Pancreas (tissue), 10 donors: ENCODE results near the gene RPP14. TPM values are rescaled to one million over a fixed set of nuclear protein-coding genes. Genes with fewer than 3 reads are reported as not detected.

Source experiments
- ATAC-seq, 4 donors: fragments of 200-7000 bp; cut with Tn5 transposase; one replicate each; pipeline versions ENCODE4 v1.8.0 to v1.9.1; 2020; ENCODE audit warnings: mild to moderate bottlenecking in 4 of 4, moderate library complexity in 4 of 4
- DNase-seq, 6 donors: peaks; one replicate each; pipeline ENCODE4 v3.0.0-alpha.2; 2020
- FAIRE-seq: peaks from 2 replicates; lab custom pipeline; 2012; peaks lifted over from hg19 to GRCh38; lab: Jason Lieb, UNC
- H3K27ac ChIP-seq, 4 donors: fragments of 200-600 bp; sonication (generic); 1 replicate in 3 of 4; 2 replicates in 1 of 4; pipeline versions ENCODE4 v1.5.0 to v1.8.0; 2020
- H3K27me3 ChIP-seq, 4 donors: fragments of 200-600 bp; one replicate each; pipeline ENCODE4 v1.8.0; 2021
- H3K36me3 ChIP-seq, 3 donors: fragments of 200-600 bp; sonication (generic) in 1 of 3; one replicate each; pipeline versions ENCODE4 v1.5.0 to v1.8.0; 2020 to 2021
- H3K4me1 ChIP-seq, 3 donors: fragments of 200-600 bp; one replicate each; pipeline ENCODE4 v1.8.0; 2021
- H3K4me3 ChIP-seq, 4 donors: fragments of 200-600 bp; sonication (generic) in 2 of 4; one replicate each; pipeline versions ENCODE4 v1.5.0 to v1.8.0; 2020 to 2021
- H3K9me3 ChIP-seq, 4 donors: fragments of 200-600 bp; one replicate each; pipeline ENCODE4 v1.8.0; 2021
- WGBS, 2 donors: extraction: QIAGEN DNeasy Blood & Tissue Kit; methylation state at CpG; one replicate each; pipeline ENCODE4 v1.1.7; 2013; 5-methylcytosine and 5-hydroxymethylcytosine counted together
- intact Hi-C, 3 donors: fragments of 100-400 bp; cut with DNase I; formaldehyde crosslinking; loops; one replicate each; pipeline versions ENCODE4 v1.11.1 to v1.14.2; 2022
- polyA plus RNA-seq, 2 donors: library from polyadenylated mRNA; stranded (reverse); fragments of 200-250 nt; gene quantifications; one replicate each; pipeline ENCODE4 v1.2.3, GENCODE V29; 2013
- total RNA-seq, 6 donors: library from RNA; stranded (reverse); fragmentation: NEBNext Ultra II Directional in 4 of 6; extraction: Animal tissue kit (Norgen Biotek cat#: 25700) in 4 of 6; gene quantifications; one replicate each; pipeline versions ENCODE4 v1.2.1 to v1.2.4, GENCODE V29; 2021 to 2023
- TF ChIP-seq, protein P1 (sequence below), 4 donors: fragments of 200-600 bp; sonication (generic) in 3 of 4; IDR thresholded peaks; one replicate each; pipeline versions ENCODE4 v1.5.0 to v1.8.0; 2021; ENCODE audit warnings: antibody characterized with exemption in 4 of 4
- donor health status: healthy with polysubstance abuse.
- donor health status: DM: no; HTN: no; CAD: no; lungs with moderate emphysema.
- donor health status: DM: no; HTN: no; CAD: no.
- donor health status: control.
- donor health status: control.
- donor health status: Bipolar disorder and iron deficiency.
- donor health status: DM: yes; HTN: yes; CAD: no.
- donor health status: DM: no; HTN: no; CAD: no.
- donor health status: DM: no; HTN: no; CAD: no.
- donor health status: DM: yes; HTN: yes; CAD: no.

The RPP14 gene
- total RNA-seq (1 to 10 TPM; 5.0 to 7.7 (median 6.7) TPM), polyA plus RNA-seq (1 to 10 TPM; 5.0 to 8.1 TPM)

DNA sequence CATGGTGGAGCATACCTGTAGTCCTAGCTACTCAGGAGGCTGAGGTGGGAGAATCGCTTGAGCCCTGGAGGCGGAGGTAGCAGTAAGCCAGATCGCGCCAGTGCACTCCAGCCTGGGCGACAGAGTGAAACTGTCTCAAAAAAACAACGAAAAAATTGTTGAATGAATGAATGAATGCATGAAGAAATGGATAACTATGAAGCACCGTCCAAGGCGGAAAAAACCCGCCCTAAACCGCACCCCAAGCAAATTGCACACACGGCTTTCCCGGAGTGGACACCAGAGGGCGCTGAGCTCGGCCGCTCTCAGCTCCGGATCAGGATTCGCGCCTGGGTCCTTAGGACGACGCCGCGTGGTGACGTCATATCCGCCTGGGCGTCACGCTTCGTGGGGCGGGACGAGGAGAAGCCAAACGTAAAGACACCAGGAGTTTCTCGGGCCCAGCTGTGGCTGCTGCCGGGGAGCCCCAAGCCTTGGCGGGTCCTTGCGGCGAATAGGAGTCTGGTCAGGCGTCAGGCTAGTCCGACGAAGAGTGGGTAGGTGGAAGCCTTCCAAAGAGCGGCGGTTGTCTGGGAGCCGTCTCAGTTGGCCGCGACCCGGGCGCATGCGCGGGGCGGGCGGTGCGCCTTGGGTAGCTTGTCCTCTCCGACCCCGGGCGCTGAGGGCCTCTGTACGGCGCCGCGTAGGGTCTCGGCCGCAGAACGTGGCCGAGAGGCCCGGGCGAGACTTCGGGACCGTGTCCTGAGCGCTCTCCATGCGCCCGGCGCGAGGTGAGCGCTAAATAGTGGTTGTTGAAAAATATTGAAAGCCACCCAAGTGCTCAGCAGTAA is at the start of gene RPP14, which contains the start of gene HTD2:
TSS of gene RPP14 (plus strand) at position 364 of the 830 bp plus-strand sequence. CDS start 4,085 bp downstream, outside the sequence.
TSS of gene HTD2 (plus strand) at position 639 of the 830 bp plus-strand sequence. CDS start 11,094 bp downstream, outside the sequence.
- WGBS, 2 donors = 4% methylated on average over 71 of the region's 71 CpGs
- TF ChIP-seq, protein P1, sequence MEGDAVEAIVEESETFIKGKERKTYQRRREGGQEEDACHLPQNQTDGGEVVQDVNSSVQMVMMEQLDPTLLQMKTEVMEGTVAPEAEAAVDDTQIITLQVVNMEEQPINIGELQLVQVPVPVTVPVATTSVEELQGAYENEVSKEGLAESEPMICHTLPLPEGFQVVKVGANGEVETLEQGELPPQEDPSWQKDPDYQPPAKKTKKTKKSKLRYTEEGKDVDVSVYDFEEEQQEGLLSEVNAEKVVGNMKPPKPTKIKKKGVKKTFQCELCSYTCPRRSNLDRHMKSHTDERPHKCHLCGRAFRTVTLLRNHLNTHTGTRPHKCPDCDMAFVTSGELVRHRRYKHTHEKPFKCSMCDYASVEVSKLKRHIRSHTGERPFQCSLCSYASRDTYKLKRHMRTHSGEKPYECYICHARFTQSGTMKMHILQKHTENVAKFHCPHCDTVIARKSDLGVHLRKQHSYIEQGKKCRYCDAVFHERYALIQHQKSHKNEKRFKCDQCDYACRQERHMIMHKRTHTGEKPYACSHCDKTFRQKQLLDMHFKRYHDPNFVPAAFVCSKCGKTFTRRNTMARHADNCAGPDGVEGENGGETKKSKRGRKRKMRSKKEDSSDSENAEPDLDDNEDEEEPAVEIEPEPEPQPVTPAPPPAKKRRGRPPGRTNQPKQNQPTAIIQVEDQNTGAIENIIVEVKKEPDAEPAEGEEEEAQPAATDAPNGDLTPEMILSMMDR (IDR thresholded peaks at IDR 0.05) = peak; percentile 91 to 98 (median 96)
- intact Hi-C loops = no loop called here
- DNase-seq (peak; percentile 96 to 100 (median 98)), ATAC-seq (peak; percentile 94 to 97 (median 95)), FAIRE-seq (peak; percentile 91)
- no peaks in the 10 kb centered on the region for H3K27me3 ChIP-seq
- peak within 1 kb of the TSS; percentile 94 to 99 (median 96) for H3K27ac ChIP-seq
- H3K9me3 ChIP-seq = no peaks in the 10 kb centered on the region
- H3K4me3 ChIP-seq = peak within 1 kb of the TSS; percentile 62 to 87 (median 83)
- H3K36me3 ChIP-seq = peaks cover 0 to 9% (median 0%) of the 10 kb centered on the region in 3 donors
- H3K4me1 ChIP-seq = peaks cover 8 to 16% (median 15%) of the 10 kb centered on the region in 3 donors

DNA sequence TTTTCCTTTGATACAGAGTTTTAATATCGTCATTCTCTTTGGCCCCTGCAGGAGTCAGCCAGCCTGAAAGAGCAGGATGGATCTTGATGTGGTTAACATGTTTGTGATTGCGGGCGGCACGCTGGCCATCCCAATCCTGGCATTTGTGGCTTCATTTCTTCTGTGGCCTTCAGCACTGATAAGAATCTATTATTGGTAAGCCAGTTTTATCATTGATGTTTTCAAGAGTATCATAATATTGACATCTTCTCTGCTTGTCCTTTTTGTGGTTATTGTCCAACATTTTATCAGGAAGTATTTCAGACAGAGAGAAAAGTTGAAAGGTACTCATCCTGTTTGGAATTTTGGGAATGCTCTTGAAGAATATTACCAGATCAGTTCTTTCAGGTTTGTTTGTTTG is 49.5 kb upstream of the RPP14 start:
- intact Hi-C loops = no loop called here
- TF ChIP-seq, protein P1 (IDR thresholded peaks at IDR 0.05) = no peak
- no peak for FAIRE-seq
- H3K36me3 ChIP-seq = no peaks in the 10 kb centered on the region
- H3K4me3 ChIP-seq = no peak overlapping the region
- 91 to 92% methylated on average over 4 of the region's 4 CpGs for WGBS, 2 donors
- no peaks in the 10 kb centered on the region for H3K27me3 ChIP-seq
- no peaks in the 10 kb centered on the region for H3K9me3 ChIP-seq
- no peak for DNase-seq
- no peak overlapping the region for H3K27ac ChIP-seq
- ATAC-seq = no peak
- no peaks in the 10 kb centered on the region for H3K4me1 ChIP-seq

DNA sequence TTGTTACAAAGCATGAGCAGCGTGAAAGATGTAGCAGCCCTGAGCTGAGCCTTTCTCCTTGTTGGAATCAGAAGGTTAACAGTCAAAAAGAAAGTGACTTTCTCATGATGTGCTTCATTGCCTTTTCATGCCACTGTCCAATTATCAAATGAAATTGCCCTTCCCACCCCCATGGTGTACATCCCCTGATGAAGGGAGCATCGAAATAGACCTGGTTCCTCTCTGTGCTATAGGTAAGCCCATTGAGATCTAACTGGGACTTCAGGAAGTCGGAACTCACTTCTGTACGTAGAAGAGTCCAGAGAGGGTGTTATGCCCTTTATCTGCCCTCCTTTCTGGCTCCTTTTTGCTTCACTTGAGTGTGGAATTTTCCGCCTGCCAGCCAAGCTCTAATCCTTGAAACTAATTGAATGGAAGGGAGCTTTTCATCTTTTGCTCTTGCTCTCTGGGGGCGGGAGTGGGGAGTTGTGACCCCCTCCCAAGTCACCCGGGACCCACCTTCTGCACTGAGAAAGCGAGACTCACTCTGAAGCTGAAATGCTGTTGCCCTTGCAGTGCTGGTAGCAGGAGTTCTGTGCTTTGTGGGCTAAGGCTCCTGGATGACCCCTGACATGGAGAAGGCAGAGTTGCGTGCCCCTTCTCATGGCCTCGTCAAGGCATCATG is 47.5 kb upstream of the RPP14 start:
- 89 to 93% methylated on average over 10 of the region's 10 CpGs for WGBS, 2 donors
- ATAC-seq (no peak), DNase-seq (no peak), FAIRE-seq (no peak)
- Histone ChIP-seq H3K4me1 (no peaks in the 10 kb centered on the region), H3K27me3 (no peaks in the 10 kb centered on the region), H3K9me3 (no peaks in the 10 kb centered on the region), H3K36me3 (no peaks in the 10 kb centered on the region), H3K4me3 (no peak overlapping the region), H3K27ac (no peak overlapping the region)
- intact Hi-C loops = no loop called here
- TF ChIP-seq, protein P1 (IDR thresholded peaks at IDR 0.05) = no peak

DNA sequence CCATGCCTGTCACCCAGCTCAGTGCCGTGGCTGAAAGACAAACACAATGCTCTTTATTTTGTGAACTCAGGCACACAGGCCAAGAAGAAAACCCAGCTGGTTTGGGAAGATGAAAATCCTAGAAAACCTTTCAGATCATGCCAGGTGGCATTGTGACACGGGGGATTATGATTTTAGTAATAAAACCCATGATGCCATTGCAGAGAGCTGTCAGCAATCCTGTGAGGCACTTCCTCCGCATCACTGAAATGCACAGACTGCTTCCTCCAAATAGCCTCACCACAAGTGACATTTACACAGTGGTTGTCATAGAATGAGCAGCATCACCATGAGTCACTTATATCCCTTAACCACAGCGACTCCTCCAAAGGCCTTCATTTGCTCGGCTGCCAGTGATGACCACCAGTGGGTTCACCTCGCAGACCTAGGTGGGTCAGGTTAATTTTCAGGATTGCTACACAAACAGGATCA is 45.7 kb upstream of the RPP14 start:
- intact Hi-C loops = no loop called here
- TF ChIP-seq, protein P1 (IDR thresholded peaks at IDR 0.05) = no peak
- H3K9me3 ChIP-seq = no peaks in the 10 kb centered on the region
- no peaks in the 10 kb centered on the region for H3K36me3 ChIP-seq
- ATAC-seq (no peak), DNase-seq (no peak), FAIRE-seq (no peak)
- H3K4me1 ChIP-seq = no peaks in the 10 kb centered on the region
- no peak overlapping the region for H3K27ac ChIP-seq
- H3K4me3 ChIP-seq = no peak overlapping the region
- WGBS, 2 donors = 90 to 91% methylated on average over 6 of the region's 6 CpGs
- no peaks in the 10 kb centered on the region for H3K27me3 ChIP-seq
